Neutrophil (primary cell): ENCODE results near the gene CEP97.

ENCODE experiments used
- H3K27ac ChIP-seq: fragments of 200-600 bp; sonication (generic); 2 replicates; pipeline ENCODE4 v1.5.1; 2016; ENCODE audit warnings: mild to moderate bottlenecking, moderate library complexity
- H3K27me3 ChIP-seq: fragments of 200-600 bp; sonication (generic); 2 replicates; pipeline ENCODE4 v1.6.0; 2016; ENCODE audit warnings: mild to moderate bottlenecking
- H3K36me3 ChIP-seq: fragments of 200-600 bp; sonication (generic); 2 replicates; pipeline ENCODE4 v1.5.1; 2017
- H3K4me1 ChIP-seq, 2 experiments: fragments of 200-600 bp in 1 of 2; sonication (generic) in 1 of 2; 1 replicate in 1 of 2; 2 replicates in 1 of 2; pipeline versions ENCODE4 v1.5.1 to v1.6.1; 2013 to 2016; ENCODE audit warnings: low read depth in 1 of 2, low read length in 1 of 2, mild to moderate bottlenecking in 1 of 2, moderate library complexity in 1 of 2; ENCODE audit not compliant: control insufficient read depth in 1 of 2, insufficient read depth in 1 of 2
- H3K4me3 ChIP-seq, 2 experiments: fragments of 200-600 bp in 1 of 2; sonication (generic) in 1 of 2; 1 replicate in 1 of 2; 2 replicates in 1 of 2; pipeline ENCODE4 v1.5.1; 2013 to 2016; ENCODE audit warnings: low read depth in 1 of 2, low read length in 1 of 2, mild to moderate bottlenecking in 1 of 2, moderate library complexity in 1 of 2
- H3K9me3 ChIP-seq: fragments of 200-600 bp; sonication (generic); 2 replicates; pipeline ENCODE4 v1.5.1; 2016
- TF ChIP-seq, protein P1 (sequence below): fragments of 200-600 bp; sonication (generic); IDR thresholded peaks from 2 replicates; pipeline ENCODE4 v1.5.1; 2016; ENCODE audit warnings: antibody characterized with exemption

Gene CEP97

GRCh38 chr3:101784855-101785613 lies 60.6 kb downstream of the CEP97 start:
- H3K9me3 ChIP-seq, result no peaks in the 10 kb centered on the region
- H3K27me3 ChIP-seq, result no peaks in the 10 kb centered on the region
- H3K27ac ChIP-seq, result peak overlapping the region; percentile 79
- TF ChIP-seq, protein P1, sequence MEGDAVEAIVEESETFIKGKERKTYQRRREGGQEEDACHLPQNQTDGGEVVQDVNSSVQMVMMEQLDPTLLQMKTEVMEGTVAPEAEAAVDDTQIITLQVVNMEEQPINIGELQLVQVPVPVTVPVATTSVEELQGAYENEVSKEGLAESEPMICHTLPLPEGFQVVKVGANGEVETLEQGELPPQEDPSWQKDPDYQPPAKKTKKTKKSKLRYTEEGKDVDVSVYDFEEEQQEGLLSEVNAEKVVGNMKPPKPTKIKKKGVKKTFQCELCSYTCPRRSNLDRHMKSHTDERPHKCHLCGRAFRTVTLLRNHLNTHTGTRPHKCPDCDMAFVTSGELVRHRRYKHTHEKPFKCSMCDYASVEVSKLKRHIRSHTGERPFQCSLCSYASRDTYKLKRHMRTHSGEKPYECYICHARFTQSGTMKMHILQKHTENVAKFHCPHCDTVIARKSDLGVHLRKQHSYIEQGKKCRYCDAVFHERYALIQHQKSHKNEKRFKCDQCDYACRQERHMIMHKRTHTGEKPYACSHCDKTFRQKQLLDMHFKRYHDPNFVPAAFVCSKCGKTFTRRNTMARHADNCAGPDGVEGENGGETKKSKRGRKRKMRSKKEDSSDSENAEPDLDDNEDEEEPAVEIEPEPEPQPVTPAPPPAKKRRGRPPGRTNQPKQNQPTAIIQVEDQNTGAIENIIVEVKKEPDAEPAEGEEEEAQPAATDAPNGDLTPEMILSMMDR, result no peak
- peaks cover 33% of the 10 kb centered on the region for H3K36me3 ChIP-seq
- H3K4me1 ChIP-seq, result peaks cover 52 to 63% of the 10 kb centered on the region in 2 experiments
- peak overlapping the region; percentile 16 to 24 for H3K4me3 ChIP-seq

GRCh38 chr3:101791778-101792177 lies 67.4 kb downstream of the CEP97 start:
- H3K27ac ChIP-seq, result no peak overlapping the region
- H3K4me1 ChIP-seq, result peaks cover 0 to 9% of the 10 kb centered on the region in 2 experiments
- H3K36me3 ChIP-seq, result peaks cover 65% of the 10 kb centered on the region
- no peak overlapping the region for H3K4me3 ChIP-seq
- no peaks in the 10 kb centered on the region for H3K27me3 ChIP-seq
- TF ChIP-seq, protein P1, result no peak
- H3K9me3 ChIP-seq, result no peaks in the 10 kb centered on the region

DNA sequence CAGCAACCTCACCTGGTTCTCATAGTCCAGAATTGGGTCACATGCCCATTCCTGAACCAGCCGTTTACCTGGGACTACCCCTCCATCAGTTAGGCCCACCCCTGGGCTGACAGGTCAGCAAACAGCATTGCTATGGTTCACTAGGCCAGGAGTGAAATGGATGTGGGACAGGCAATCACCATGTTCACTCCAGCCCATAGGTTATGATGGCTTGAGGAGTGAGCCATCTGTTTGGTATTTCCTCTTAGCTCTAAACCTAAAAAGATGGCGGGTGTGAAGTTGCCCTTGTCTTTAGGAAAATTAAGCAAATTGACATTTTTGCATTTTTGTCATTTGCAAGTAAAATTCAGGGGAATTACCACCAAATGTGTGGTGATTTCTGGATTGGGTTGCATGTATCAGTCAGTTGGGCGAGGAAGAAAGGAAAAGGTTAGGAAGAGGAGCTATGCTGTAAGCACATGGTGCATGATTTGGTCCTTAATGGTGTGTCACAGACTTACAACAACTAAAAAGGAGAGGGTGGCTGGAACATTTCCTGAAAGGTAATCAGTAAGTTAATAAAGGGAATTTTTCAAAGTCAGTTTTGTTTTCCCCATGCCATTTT lies 71.8 kb downstream of the CEP97 start:
- Histone ChIP-seq H3K4me1 (no peaks in the 10 kb centered on the region), H3K27me3 (no peaks in the 10 kb centered on the region), H3K36me3 (peaks cover 50% of the 10 kb centered on the region), H3K27ac (no peak overlapping the region), H3K4me3 (no peak overlapping the region), H3K9me3 (no peaks in the 10 kb centered on the region)
- TF ChIP-seq, protein P1, result no peak

DNA sequence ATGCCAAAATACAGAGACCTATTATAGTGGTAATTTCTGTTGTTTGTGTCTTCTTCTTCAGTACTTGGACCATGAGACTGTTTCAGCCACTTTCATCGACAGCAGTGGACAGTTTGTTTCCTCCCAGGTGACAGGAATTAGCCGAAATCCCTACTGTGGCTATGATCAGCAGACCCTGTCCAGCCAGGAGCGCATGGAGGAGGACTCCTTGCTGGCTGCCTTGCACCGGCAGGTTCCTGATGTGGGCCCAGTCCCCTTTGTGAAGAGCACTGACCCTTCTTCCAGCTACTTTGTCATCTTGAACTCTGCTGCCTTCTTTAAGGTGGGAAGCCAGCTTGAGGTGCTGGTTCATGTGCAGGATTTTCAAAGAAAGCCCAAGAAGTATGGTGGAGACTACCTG lies 76.8 kb downstream of the CEP97 start:
- TF ChIP-seq, protein P1, result no peak
- peaks cover 0 to 9% of the 10 kb centered on the region in 2 experiments for H3K4me1 ChIP-seq
- H3K4me3 ChIP-seq, result no peak overlapping the region
- H3K27me3 ChIP-seq, result no peaks in the 10 kb centered on the region
- peak overlapping the region; percentile 28 for H3K27ac ChIP-seq
- H3K9me3 ChIP-seq, result no peaks in the 10 kb centered on the region
- H3K36me3 ChIP-seq, result peaks cover 38% of the 10 kb centered on the region

DNA sequence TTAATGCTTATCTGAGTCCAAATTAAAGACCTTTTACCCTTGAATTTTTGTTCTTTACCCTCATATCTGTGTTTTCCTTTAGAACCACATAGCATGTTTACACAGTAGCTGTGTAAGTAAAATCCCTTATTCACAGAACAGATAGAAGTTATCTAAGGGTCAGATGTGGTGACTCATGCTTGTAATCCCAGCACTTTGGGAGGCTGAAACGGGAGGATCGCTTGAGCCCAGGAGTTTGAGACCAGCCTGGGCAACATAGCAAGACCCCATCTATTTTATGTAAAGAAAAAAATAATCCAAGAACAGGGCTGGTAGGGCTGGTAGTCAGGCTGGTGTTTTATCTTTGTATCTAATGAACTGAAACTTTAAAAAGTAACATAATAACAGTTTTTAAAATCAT lies 77.8 kb downstream of the CEP97 start:
- Histone ChIP-seq H3K9me3 (no peaks in the 10 kb centered on the region), H3K27ac (no peak overlapping the region), H3K36me3 (peaks cover 37% of the 10 kb centered on the region), H3K27me3 (no peaks in the 10 kb centered on the region), H3K4me3 (no peak overlapping the region), H3K4me1 (peaks cover 0 to 9% of the 10 kb centered on the region in 2 experiments)
- TF ChIP-seq, protein P1, result no peak
